ACHN (cell line): Measurements from ENCODE around the gene GUSB.
"Not testable (repeated sequence)": the region's sequence is repeated elsewhere in the genome, so short reads cannot be mapped to it uniquely, and the experiment has no call there.

Experiments
- DNase-seq: peaks from one replicate; pipeline ENCODE4 v3.0.0-alpha.2; 2015
- in situ Hi-C: cut with HindIII; loops from 2 replicates; pipeline ENCODE4 v1.10.0; 2017; ENCODE audit warnings: low sequenced_read_pairs, low pct_ligation_motif_present, low pct_unique_long_range_greater_than_20kb

GUSB gene

GRCh38 chr7:65978891-65979582 is 3.0 kb downstream of the GUSB start:
- in situ Hi-C loops: no loop called here
- no peak for DNase-seq

GRCh38 chr7:65976659-65977196 is 5.3 kb downstream of the GUSB start:
- no peak for DNase-seq
- in situ Hi-C loops: no loop called here

- DNase-seq: no peak
- in situ Hi-C loops: no loop called here
Measured at GRCh38 chr7:65975814-65976445, 6.1 kb downstream of the GUSB start.

GRCh38 chr7:65974876-65975275 is 7.1 kb downstream of the GUSB start:
- DNase-seq: no peak
- in situ Hi-C loops: no loop called here

GRCh38 chr7:65974191-65974801 is 7.7 kb downstream of the GUSB start:
- DNase-seq: no peak
- in situ Hi-C loops: no loop called here

GRCh38 chr7:65972976-65973375 is 9.0 kb downstream of the GUSB start:
- in situ Hi-C loops: no loop called here
- no peak for DNase-seq

- DNase-seq: no peak
- in situ Hi-C loops: no loop called here
Measured at GRCh38 chr7:65971021-65971420, 11.0 kb downstream of the GUSB start.

GRCh38 chr7:65968256-65969185 is 13.5 kb downstream of the GUSB start:
- in situ Hi-C loops: no loop called here
- no peak for DNase-seq

GRCh38 chr7:65967361-65968155 is 14.5 kb downstream of the GUSB start:
- no peak for DNase-seq
- in situ Hi-C loops: no loop called here

GRCh38 chr7:65966146-65966545 is 15.9 kb downstream of the GUSB start:
- no peak for DNase-seq
- in situ Hi-C loops: no loop called here

- in situ Hi-C loops, DNase-seq: not testable (repeated sequence)
Measured at GRCh38 chr7:65964671-65965070, 17.3 kb downstream of the GUSB start.

GRCh38 chr7:65962033-65962432 is 20.0 kb downstream of the GUSB start:
- in situ Hi-C loops: no loop called here
- DNase-seq: no peak

- no peak for DNase-seq
- in situ Hi-C loops: no loop called here
Measured at GRCh38 chr7:65960351-65961074, 21.5 kb downstream of the GUSB start.

- DNase-seq: no peak
- in situ Hi-C loops: no loop called here
Measured at GRCh38 chr7:65955718-65956117, 26.3 kb downstream of the GUSB start.

GRCh38 chr7:65953890-65954450 is 28.0 kb downstream of the GUSB start:
- no peak for DNase-seq
- in situ Hi-C loops: no loop called here

GRCh38 chr7:65953001-65953720 is 28.9 kb downstream of the GUSB start:
- no peak for DNase-seq
- in situ Hi-C loops: no loop called here
